GM12878 (cell line): ENCODE results near the gene TEC. TPM values are rescaled to one million over a fixed set of nuclear protein-coding genes. Genes with fewer than 3 reads are reported as not detected.

Source experiments
- BCL11A ChIP-seq: IDR thresholded peaks from 2 replicates; pipeline ENCODE4 v1.6.1; 2011; ENCODE audit warnings: low read depth, low read length
- BCLAF1 ChIP-seq: fragments of 450-650 bp; IDR thresholded peaks from 2 replicates; pipeline ENCODE4 v1.6.1; 2017; ENCODE audit warnings: antibody characterized with exemption, mild to moderate bottlenecking, moderate library complexity
- CHD2 ChIP-seq: IDR thresholded peaks from 2 replicates; pipeline ENCODE4 v1.6.1; 2011; ENCODE audit warnings: low read depth, low read length, improper control_type of control experiment, borderline replicate concordance
- E2F8 ChIP-seq: fragments of 450-650 bp; IDR thresholded peaks from 2 replicates; pipeline ENCODE4 v1.6.1; 2018; ENCODE audit warnings: mild to moderate bottlenecking, low read depth, moderate library complexity; ENCODE audit not compliant: partially characterized antibody
- EGR1 ChIP-seq, 2 experiments: IDR thresholded peaks; 1 replicate in 1 of 2; 2 replicates in 1 of 2; pipeline ENCODE4 v1.6.1; 2011 to 2012; ENCODE audit warnings: low read depth in 2 of 2, low read length in 2 of 2, borderline replicate concordance in 1 of 2, mild to moderate bottlenecking in 1 of 2, moderate library complexity in 1 of 2
- HCFC1 ChIP-seq: fragments of 150-350 bp; IDR thresholded peaks from 2 replicates; pipeline ENCODE4 v1.6.1; 2014; ENCODE audit warnings: low read length
- HDGF ChIP-seq: fragments of 450-650 bp; IDR thresholded peaks from 2 replicates; pipeline ENCODE4 v1.6.1; 2016; ENCODE audit warnings: antibody characterized with exemption
- NR2C1 ChIP-seq: fragments of 450-650 bp; IDR thresholded peaks from 2 replicates; pipeline ENCODE4 v1.6.1; 2017; ENCODE audit warnings: antibody characterized with exemption, mild to moderate bottlenecking, moderate library complexity
- PAX8 ChIP-seq: fragments of 450-650 bp; IDR thresholded peaks from 2 replicates; pipeline ENCODE4 v1.6.1; 2017; ENCODE audit warnings: mild to moderate bottlenecking, moderate library complexity
- POLR2A ChIP-seq: IDR thresholded peaks from 2 replicates; pipeline ENCODE4 v1.6.1; 2011; ENCODE audit warnings: low read depth, mild to moderate bottlenecking, low read length
- POU2F2 ChIP-seq: IDR thresholded peaks from 3 replicates; pipeline ENCODE4 v1.6.1; 2011; ENCODE audit warnings: low read depth, mild to moderate bottlenecking, low read length, borderline replicate concordance
- PRDM15 ChIP-seq: fragments of 450-650 bp; formaldehyde crosslinking; IDR thresholded peaks from 2 replicates; pipeline ENCODE4 v1.4.0; 2020; ENCODE audit warnings: mild to moderate bottlenecking, moderate library complexity
- RB1 ChIP-seq: fragments of 450-650 bp; formaldehyde crosslinking; IDR thresholded peaks from 2 replicates; pipeline ENCODE4 v1.6.1; 2017; ENCODE audit warnings: mild to moderate bottlenecking, borderline replicate concordance
- RELA ChIP-seq: fragments of 450-650 bp; IDR thresholded peaks from 2 replicates; pipeline ENCODE4 v1.8.0; 2014; ENCODE audit warnings: borderline replicate concordance; ENCODE audit not compliant: partially characterized antibody
- RUNX3 ChIP-seq: IDR thresholded peaks from 2 replicates; pipeline ENCODE4 v1.6.1; 2012; ENCODE audit warnings: low read length, inconsistent platforms
- SMAD5 ChIP-seq: IDR thresholded peaks from 2 replicates; pipeline ENCODE4 v1.6.1; 2016; ENCODE audit warnings: antibody characterized with exemption, low read depth
- SREBF2 ChIP-seq: IDR thresholded peaks from 2 replicates; pipeline ENCODE4 v1.6.1; 2012; ENCODE audit warnings: mild to moderate bottlenecking, low read length
- TARDBP ChIP-seq: IDR thresholded peaks from 2 replicates; pipeline ENCODE4 v1.6.1; 2016; ENCODE audit warnings: borderline replicate concordance
- TBL1XR1 ChIP-seq: IDR thresholded peaks from 2 replicates; pipeline ENCODE4 v1.6.1; 2012; ENCODE audit warnings: low read depth, low read length, improper control_type of control experiment
- TCF12 ChIP-seq: IDR thresholded peaks from 2 replicates; pipeline ENCODE4 v1.6.1; 2011; ENCODE audit warnings: low read depth, mild to moderate bottlenecking, low read length
- TCF7 ChIP-seq: IDR thresholded peaks from 2 replicates; pipeline ENCODE4 v1.6.1; 2014; ENCODE audit warnings: antibody characterized with exemption, borderline replicate concordance
- polyA plus RNA-seq, 11 experiments: library from polyadenylated mRNA; depleted of rRNA in 4 of 11; unstranded in 6 of 11; stranded (reverse) in 5 of 11; fragments of >200 nt; fragmentation: Nextera tagmentation in 4 of 11; fragmentation: Illumina TruSeq in 1 of 11; extraction: Ambion mirVana in 4 of 11; extraction: Trizol in 1 of 11; gene quantifications; 1 replicate in 1 of 11; 2 replicates in 10 of 11; pipeline versions ENCODE4 v1.2.1 to v1.2.3, GENCODE V29; 2011 to 2016; ENCODE audit warnings: inconsistent platforms in 2 of 11, missing spikeins in 2 of 11, low read depth in 1 of 11
- total RNA-seq, 4 experiments: library from RNA; depleted of rRNA in 3 of 4; stranded (reverse); fragments of >200 nt in 3 of 4; fragmentation: Illumina TruSeq in 1 of 4; extraction: Trizol in 1 of 4; gene quantifications; 2 replicates each; pipeline versions ENCODE4 v1.2.1 to v1.2.3, GENCODE V29; 2013 to 2021
- TF ChIP-seq, protein P1 (sequence below), 3 experiments: IDR thresholded peaks in 2 of 3; conservative IDR thresholded peaks in 1 of 3; 2 replicates each; pipeline ENCODE4 v1.5.1; 2011; ENCODE audit warnings: low read depth in 3 of 3, low read length in 3 of 3, mild to moderate bottlenecking in 3 of 3, control low read depth in 2 of 3, moderate library complexity in 2 of 3, inconsistent platforms in 1 of 3, mixed read lengths in 1 of 3; ENCODE audit not compliant: control insufficient read depth in 2 of 3, insufficient read depth in 1 of 3; ENCODE audit errors: extremely low read depth in 1 of 3

TEC gene
- total and polyA plus RNA-seq, 10 of the 15 experiments (the other 5 are each of a cell fraction or from before 2014, with no cell fraction given): 7.4 to 27.2 (median 17.1) TPM

GRCh38 chr4:48212165-48212564 lies 57.5 kb downstream of the TEC start (continued):
- TF ChIP-seq, protein P1, sequence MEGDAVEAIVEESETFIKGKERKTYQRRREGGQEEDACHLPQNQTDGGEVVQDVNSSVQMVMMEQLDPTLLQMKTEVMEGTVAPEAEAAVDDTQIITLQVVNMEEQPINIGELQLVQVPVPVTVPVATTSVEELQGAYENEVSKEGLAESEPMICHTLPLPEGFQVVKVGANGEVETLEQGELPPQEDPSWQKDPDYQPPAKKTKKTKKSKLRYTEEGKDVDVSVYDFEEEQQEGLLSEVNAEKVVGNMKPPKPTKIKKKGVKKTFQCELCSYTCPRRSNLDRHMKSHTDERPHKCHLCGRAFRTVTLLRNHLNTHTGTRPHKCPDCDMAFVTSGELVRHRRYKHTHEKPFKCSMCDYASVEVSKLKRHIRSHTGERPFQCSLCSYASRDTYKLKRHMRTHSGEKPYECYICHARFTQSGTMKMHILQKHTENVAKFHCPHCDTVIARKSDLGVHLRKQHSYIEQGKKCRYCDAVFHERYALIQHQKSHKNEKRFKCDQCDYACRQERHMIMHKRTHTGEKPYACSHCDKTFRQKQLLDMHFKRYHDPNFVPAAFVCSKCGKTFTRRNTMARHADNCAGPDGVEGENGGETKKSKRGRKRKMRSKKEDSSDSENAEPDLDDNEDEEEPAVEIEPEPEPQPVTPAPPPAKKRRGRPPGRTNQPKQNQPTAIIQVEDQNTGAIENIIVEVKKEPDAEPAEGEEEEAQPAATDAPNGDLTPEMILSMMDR (IDR thresholded peaks at IDR 0.05 in 2 of 3, conservative IDR thresholded peaks at IDR 0.05 in 1 of 3; ENCODE audit: control insufficient read depth in 2 of 3, extremely low read depth in 1 of 3, insufficient read depth in 1 of 3, low read depth in 3 of 3, low read length in 3 of 3): no peak
- TF ChIP-seq TARDBP (no peak), CHD2 (peak; percentile 37; the same call in 1 of the 2 replicates), EGR1 (IDR thresholded peaks at IDR 0.05; ENCODE audit: borderline replicate concordance in 1 of 2, low read depth in 2 of 2, low read length in 2 of 2) (peak in 1 of 2 experiments; percentile 28; a peak in 1 of 3 replicates), RELA (no peak), PRDM15 (no peak), HDGF (0 out of 2 replicates have a peak, but pooled peaks have one; percentile 29), RUNX3 (peak; percentile 98), RB1 (no peak), PAX8 (no peak), BCLAF1 (no peak), POU2F2 (peak; percentile 54; the same call in 1 of the 3 replicates), HCFC1 (no peak), SMAD5 (no peak), SREBF2 (no peak), E2F8 (no peak), NR2C1 (no peak), TBL1XR1 (no peak), BCL11A (peak; percentile 73), TCF12 (no peak), TCF7 (no peak), POLR2A (peak; percentile 37; the same call in 1 of the 2 replicates)
